HG02840 (cell line): ENCODE data around the gene C10orf88.
A peak's percentile ranks its signal among the peaks of the same experiment; 100 is the strongest.

Source experiments
- ATAC-seq: cut with Tn5 transposase; IDR thresholded peaks from one replicate; pipeline ENCODE4 v1.9.1; 2021; ENCODE audit warnings: mild to moderate bottlenecking, moderate library complexity, moderate number of reproducible peaks; ENCODE audit not compliant: unreplicated experiment, low FRiP score

Gene C10orf88

GRCh38 chr10:122953902-122954730 lies at the start of gene C10orf88:
Gene C10orf88, minus strand, starts transcription at chr10:122954227. Its CDS starts 49 bp downstream, at chr10:122954178.
- ATAC-seq, result peak; percentile 97

DNA sequence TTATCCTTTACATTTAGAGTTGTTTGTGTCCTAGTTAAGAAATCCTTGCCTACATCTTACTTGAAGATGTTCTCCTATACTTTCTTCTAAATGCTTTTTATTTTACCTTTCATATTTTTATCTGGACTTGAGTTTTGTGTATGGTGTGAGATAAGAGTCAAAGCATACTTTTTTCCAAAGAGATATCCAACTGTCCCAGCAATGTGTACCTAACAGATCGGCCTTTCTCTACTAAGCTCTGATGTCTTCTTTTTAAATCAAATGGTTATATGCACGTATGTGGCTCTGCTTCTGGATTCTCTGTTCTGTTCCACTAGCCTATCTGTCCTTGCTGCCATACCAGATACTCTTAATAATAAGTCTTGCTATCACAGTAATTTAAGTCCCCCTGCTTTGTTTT lies 47.3 kb upstream of the C10orf88 start:
- no peak for ATAC-seq

GRCh38 chr10:123000155-123000554 lies 46.1 kb upstream of the C10orf88 start:
- ATAC-seq, result no peak

- ATAC-seq, result no peak
Observed at GRCh38 chr10:122999347-122999746, 45.3 kb upstream of the C10orf88 start.

- no peak for ATAC-seq
Observed at GRCh38 chr10:122998934-122999333, 44.9 kb upstream of the C10orf88 start.

DNA sequence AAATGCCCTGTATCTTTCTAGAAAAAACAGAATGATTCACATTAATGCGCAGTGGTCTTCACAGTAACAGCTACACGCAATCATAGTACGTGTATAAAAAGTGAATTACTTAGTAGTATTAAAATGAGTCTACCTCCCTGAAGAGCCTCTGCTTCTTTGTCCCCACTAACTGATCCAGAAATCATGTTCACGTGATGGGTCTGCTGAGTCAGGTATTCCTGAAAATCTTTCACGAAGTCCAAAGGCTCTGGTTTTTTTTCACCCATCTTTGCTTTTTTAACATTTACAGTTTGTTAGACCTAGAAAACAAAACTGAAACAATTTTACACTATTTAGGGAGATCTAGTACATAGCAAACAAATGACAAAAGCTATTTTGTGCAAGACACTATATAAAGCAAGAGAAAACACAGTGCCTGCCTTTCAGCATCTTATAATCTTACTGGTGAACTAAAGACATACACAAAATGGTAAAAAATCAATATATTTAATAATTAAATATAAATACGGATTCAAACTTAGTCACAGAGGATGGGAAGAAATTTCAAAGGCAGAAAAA lies 44.4 kb upstream of the C10orf88 start:
- no peak for ATAC-seq

- ATAC-seq, result no peak
Observed at GRCh38 chr10:122997864-122998263, 43.8 kb upstream of the C10orf88 start.

- ATAC-seq, result no peak
Observed at GRCh38 chr10:122995936-122996335, 41.9 kb upstream of the C10orf88 start.

DNA sequence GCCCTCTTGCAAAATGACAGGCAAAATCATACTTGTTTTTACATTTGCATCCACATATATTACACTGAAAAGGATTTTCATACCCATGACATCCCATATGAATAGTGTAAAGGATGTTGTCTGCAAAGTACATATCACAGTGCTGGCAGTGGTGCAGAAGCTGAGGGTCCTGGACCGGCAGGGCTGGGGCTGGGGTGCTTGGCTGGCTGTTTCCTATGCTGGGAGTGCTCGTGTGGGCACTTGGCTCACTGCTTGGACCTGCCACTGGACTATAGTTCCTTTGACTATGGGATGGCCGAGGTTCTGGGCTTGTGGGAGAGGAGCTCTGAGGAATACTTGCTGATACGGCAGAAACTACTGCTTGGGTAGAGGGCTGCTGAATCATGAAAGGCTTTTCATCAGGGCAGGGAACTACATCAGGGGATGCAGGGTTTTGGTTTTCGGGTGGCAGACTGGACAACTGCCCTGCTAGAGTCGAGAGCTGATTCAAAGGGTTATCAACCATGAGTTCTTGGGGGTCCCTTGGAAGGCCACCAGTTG lies 39.8 kb upstream of the C10orf88 start:
- no peak for ATAC-seq

DNA sequence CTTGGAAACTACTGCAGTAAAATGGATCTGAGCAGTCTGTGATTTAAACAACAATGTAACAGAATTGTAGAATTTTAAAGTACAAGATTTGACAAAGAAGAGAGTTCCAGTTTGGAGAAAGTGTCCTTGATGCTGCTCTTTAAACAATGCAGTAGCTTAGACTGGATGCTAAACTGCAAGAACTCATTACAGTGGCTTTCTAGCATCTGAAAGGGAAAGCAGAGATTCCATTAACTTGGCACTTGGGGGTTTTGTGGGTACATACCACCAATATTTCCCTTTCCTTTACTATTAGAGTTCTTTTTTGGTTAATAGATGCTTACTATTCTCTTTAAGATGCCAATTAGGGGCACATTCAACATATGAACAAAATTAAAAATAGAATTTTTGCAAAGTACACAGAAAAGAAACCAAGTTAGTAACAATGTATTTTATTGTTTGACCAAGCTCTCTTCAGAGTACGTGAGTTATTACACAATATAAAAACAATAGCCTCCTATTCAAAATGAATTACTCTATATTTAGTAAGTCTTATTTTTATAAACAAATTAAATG lies 38.1 kb upstream of the C10orf88 start:
- ATAC-seq, result no peak

GRCh38 chr10:122990278-122990677 lies 36.3 kb upstream of the C10orf88 start:
- no peak for ATAC-seq

GRCh38 chr10:122988501-122988900 lies 34.5 kb upstream of the C10orf88 start:
- no peak for ATAC-seq

DNA sequence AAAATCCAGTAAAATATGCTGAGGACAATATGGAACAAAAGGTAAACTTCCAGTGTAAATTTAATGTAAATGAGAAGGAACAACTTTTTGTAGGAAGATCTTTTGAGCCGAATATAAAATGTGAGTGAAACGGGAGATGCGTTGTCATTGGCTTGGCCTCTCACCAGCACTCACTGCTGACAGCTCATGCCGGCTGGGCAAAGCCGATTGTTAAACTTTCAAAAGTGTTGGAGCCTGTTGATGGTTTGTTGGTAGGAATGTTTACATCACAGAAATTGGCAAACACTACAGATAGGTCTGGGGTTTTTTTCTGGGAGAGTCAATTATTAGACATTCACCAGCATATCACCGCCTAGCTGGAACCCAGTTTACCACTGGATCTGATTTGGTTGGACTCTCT lies 32.3 kb upstream of the C10orf88 start:
- no peak for ATAC-seq

DNA sequence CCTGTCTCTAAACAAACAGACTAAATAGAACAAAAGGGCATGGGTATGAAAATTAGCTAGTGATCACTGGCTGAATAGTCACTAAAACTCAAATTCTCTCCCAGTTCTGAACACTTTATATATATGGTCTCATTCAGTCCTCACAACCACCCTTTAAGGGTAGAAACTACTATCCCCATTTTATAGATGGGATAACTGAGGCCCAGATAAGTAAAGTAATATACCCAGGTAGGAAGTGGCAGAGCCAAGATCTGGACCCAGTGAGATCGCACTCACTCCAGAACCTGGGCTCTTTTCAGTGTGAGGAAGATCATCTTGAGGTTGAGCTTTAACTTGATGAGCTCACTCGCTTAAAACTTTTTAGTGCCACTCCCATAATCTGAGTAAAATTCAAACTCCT lies 30.7 kb upstream of the C10orf88 start:
- ATAC-seq, result no peak

DNA sequence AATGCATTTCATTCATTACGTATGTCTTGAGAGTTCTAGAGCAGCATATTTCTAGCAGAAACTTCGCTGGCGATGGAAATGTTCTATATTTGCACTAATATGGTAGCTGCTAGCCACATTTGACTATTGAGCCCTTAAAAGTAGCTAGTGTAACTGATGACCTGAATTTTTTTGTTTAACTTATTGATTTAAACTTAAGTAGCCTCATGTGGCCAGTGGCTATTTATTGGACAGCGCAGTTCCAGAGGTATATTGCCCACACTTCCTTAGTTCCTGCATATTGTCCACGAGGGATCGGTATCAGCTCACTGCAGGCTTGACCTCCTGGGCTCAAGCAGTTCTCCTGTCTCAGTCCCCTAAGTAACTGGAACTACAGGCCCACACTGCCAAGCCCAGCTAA lies 29.9 kb upstream of the C10orf88 start:
- no peak for ATAC-seq

GRCh38 chr10:122981066-122981464 lies 27.0 kb upstream of the C10orf88 start:
- no peak for ATAC-seq

GRCh38 chr10:122980209-122981065 lies 26.4 kb upstream of the C10orf88 start, which contains the start of gene PSTK:
Gene PSTK, plus strand, starts transcription at chr10:122980401. Its CDS starts 79 bp downstream, at chr10:122980480.
- peak; percentile 97 for ATAC-seq

DNA sequence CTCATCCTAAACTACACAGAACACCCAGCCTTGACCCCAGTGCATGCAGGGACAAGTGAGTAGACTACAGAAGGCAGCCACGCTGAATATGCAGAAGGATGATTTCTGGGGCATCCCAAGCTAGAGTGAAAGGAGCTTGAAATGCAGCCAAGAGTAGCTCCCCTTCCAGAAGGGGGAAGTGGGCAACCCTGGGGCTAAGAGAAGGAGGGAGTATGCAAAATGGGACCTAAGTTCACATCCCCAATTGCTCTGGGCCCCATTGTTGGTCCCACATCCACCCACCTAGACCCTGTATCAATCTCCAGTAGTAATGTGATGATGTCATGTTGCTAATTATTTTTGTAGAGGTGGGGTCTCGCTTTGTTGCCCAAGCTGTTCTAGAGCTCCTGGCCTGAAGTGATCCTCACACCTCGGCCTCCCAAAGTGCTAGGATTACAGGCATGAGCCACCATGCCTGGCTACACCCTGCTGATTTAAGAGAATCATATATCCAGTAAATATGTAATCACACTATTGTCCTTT lies 20.6 kb upstream of the C10orf88 start:
- no peak for ATAC-seq

- no peak for ATAC-seq
Observed at GRCh38 chr10:122974023-122974422, 20.0 kb upstream of the C10orf88 start.

DNA sequence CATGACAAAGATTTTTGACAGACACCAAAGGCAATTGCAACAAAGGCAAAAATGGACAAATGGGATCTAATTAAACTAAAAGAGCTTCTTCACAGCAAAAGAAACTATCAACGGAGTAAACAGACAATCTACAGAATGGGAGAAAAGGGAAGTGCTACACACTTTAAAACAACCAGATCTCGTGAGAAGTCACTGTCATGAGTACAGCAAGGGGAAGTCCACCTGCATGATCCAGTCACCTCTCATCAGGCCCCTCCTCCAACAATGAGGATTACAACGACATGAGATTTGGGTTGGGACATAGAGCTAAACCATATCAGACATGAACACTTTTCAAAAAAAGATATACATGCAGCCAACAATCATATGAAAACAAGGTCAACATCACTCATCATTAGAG lies 14.7 kb upstream of the C10orf88 start:
- no peak for ATAC-seq
